ENCODE results near the gene PICK1.
"Not testable (repeated sequence)": the region's sequence is repeated elsewhere in the genome, so short reads cannot be mapped to it uniquely, and the experiment has no call there.

The PICK1 gene

DNA sequence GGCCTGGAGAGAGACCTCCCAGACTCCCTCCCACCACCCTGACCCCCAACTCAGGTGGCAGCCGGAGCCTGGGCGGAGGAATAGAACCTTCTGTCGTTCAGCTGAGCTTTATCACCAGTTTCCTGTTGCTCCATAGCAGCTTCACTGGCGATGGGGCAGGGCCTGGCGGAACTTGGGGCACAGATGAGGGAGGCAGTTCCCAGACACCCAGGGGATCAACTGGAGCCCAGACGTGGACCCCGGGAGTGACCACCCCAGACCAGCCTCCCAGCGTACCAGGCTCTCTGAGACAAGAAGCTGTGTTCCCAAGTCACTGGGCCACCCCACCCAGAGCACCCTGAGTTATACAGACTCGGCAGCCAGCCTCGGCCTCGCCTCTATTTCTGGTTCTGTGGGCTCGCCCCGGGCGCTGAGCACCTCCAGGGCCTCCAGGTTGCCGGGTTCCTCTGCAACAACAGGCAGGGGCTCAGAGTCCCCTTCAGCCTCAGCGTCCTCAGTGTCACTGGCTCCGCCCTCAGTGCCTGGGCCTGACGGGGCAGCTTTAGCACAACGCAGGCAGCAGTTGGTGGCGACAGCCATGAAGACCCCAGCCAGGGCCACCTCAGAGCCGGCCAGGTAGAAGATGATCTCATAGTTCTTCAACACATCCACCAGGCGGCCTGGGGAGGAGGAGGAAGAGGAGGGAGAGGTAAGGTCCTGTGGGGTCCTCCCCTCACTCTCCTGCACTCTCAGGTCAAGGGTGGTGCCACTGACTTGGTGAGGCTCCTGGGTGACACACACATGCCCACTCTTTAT lies 21.0 kb downstream of the PICK1 start:
- in situ Hi-C loops (cut with HindIII; ENCODE audit: low sequenced_read_pairs): no loop called here
- DNase-seq (ENCODE audit: low read depth, low spot score): no peak
- H3K4me3 ChIP-seq (ENCODE audit: low read depth, low read length): no peak overlapping the region
- TF ChIP-seq, protein P1, sequence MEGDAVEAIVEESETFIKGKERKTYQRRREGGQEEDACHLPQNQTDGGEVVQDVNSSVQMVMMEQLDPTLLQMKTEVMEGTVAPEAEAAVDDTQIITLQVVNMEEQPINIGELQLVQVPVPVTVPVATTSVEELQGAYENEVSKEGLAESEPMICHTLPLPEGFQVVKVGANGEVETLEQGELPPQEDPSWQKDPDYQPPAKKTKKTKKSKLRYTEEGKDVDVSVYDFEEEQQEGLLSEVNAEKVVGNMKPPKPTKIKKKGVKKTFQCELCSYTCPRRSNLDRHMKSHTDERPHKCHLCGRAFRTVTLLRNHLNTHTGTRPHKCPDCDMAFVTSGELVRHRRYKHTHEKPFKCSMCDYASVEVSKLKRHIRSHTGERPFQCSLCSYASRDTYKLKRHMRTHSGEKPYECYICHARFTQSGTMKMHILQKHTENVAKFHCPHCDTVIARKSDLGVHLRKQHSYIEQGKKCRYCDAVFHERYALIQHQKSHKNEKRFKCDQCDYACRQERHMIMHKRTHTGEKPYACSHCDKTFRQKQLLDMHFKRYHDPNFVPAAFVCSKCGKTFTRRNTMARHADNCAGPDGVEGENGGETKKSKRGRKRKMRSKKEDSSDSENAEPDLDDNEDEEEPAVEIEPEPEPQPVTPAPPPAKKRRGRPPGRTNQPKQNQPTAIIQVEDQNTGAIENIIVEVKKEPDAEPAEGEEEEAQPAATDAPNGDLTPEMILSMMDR (IDR thresholded peaks at IDR 0.05; ENCODE audit: low read depth, low read length): no peak

DNA sequence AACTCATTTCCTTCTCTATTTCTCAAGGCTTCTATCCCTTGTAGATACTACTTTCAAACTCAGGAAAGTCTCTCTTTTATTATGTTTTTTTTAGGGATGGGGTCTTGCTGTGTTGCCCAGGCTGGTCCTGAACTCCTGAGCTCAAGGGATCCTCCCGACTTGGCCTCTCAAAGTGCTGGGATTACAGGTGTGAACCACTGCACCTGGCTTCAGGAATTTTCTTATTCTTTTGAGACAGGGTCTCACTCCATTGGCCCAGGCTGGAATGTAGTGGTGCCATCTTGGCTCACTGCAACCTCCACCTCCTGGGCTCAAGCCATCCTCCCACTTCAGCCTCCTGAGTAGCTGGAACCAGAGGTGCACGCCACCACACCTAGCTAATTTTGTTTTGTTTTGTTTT lies 22.0 kb downstream of the PICK1 start:
- in situ Hi-C loops (cut with HindIII; ENCODE audit: low sequenced_read_pairs); H3K4me3 ChIP-seq (ENCODE audit: low read depth, low read length); DNase-seq (ENCODE audit: low read depth, low spot score): not testable (repeated sequence)

DNA sequence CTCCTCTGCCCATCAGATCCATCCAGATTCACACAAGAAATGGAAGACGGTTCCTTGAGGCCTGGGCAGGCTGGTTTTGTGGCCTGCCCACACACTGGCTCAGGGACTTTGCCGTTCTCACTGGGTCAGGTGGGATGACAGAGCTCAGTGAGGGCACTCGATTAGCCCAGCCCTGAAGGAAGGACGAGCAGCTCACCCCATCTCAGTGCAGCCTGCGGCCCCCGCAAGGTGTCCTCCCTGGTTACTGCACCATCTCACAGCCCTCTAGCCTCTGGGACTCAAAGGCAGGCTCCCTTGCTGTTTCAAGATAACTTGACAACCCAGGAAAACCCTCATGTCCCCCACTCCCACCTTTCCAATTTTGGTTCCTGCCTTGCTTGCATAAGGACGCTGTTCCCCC lies 22.6 kb downstream of the PICK1 start:
- in situ Hi-C loops (cut with HindIII; ENCODE audit: low sequenced_read_pairs): no loop called here
- TF ChIP-seq, protein P1 (IDR thresholded peaks at IDR 0.05; ENCODE audit: low read depth, low read length): no peak
- H3K4me3 ChIP-seq (ENCODE audit: low read depth, low read length): no peak overlapping the region
- no peak for DNase-seq (ENCODE audit: low read depth, low spot score)

DNA sequence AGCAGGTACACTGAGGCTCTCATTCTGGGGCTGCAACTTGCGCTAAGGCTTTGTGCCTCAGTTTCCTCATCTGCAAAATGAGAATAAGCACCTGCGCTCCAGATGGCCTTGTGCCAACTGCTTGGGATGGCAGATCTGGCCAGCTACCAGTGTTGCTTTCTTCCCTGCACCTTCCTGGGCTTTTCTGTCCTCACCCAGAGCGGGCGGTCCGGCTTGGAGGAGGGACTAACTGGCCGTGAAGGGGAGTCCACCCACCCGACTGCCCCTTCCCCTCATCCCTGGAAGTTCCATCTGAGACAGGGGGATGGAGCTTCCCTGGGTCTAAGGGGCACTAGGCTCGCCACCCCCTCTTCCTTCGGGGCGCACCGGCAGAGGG lies 23.3 kb downstream of the PICK1 start:
- in situ Hi-C loops (cut with HindIII; ENCODE audit: low sequenced_read_pairs): no loop called here
- DNase-seq (ENCODE audit: low read depth, low spot score): no peak
- H3K4me3 ChIP-seq (ENCODE audit: low read depth, low read length): no peak overlapping the region
- TF ChIP-seq, protein P1 (IDR thresholded peaks at IDR 0.05; ENCODE audit: low read depth, low read length): no peak

DNA sequence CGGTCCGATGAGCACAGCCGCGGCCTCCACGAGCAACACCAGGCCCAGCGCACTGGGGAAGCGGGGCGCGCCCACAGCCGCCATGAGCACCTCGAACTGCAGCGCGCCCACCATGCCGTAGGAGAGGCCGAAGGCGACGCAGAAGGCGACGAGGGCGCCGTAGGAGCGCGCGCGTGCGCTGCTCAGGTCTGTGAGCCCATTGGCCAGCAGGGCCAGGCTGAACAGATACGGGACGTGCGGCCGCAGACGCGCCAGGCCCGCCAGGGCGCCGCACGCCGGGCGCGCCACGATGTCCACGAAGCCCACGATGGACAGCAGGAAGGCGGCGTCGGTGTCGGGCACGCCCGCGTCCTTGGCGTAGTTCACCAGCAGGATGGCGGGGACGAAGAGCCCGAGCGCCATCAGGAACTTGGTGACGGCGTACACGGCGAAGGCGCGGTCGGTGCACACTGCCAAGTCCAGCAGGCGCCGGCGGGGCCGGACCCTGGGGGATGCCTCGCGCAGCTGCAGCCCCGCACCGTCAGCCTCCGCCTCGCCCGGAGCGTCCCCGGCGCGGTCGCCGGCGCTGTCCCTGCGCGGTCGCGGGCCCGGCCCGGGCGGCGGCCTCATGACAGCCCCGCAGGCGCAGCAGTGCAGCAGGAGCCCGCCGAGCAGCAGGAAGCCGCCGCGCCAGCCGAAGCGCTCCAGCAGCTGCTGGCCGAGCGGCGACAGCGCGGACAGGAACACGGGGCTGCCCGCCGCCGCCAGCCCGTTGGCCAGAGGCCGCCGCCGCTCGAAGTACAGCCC lies 23.8 kb downstream of the PICK1 start:
- in situ Hi-C loops (cut with HindIII; ENCODE audit: low sequenced_read_pairs): no loop called here
- TF ChIP-seq, protein P1 (IDR thresholded peaks at IDR 0.05; ENCODE audit: low read depth, low read length): no peak
- DNase-seq (ENCODE audit: low read depth, low spot score): peak; percentile 24
- peak overlapping the region; percentile 7 for H3K4me3 ChIP-seq (ENCODE audit: low read depth, low read length)

DNA sequence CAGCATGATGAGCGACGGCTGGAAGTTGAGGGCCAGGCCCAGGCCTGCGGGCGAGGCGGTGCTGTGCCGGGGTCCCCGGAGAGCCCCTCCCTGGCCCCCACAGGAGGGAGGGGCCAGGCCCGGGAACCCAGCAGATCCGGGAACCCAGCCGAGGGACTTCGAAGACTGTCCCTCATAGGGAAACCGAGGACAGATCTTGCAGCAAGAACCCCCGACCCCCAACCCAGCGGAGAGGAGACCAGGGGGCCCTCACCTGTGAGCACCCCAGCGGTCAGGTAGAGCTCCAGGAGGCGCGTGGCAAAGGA lies 24.4 kb downstream of the PICK1 start:
- in situ Hi-C loops (cut with HindIII; ENCODE audit: low sequenced_read_pairs): no loop called here
- peak overlapping the region; percentile 3 for H3K4me3 ChIP-seq (ENCODE audit: low read depth, low read length)
- DNase-seq (ENCODE audit: low read depth, low spot score): no peak
- TF ChIP-seq, protein P1 (IDR thresholded peaks at IDR 0.05; ENCODE audit: low read depth, low read length): no peak
